ENCODE measurements around the gene CDC14B. TPM values are rescaled to one million over a fixed set of nuclear protein-coding genes. Genes with fewer than 3 reads are reported as not detected.

Gene CDC14B
- total RNA-seq, 1 experiment from 2014 or later, result 28.4 TPM

GRCh38 chr9:96532173-96532572 is 87.5 kb downstream of the CDC14B start:
- H3K56ac ChIP-seq (ENCODE audit: insufficient read length, low read depth, low read length), result no peak overlapping the region
- Mint-ChIP-seq H3K36me3 (ENCODE audit: insufficient read depth in 1 of 3, low read depth in 3 of 3) (peaks cover 17 to 43% (median 21%) of the 10 kb centered on the region in 3 experiments; a peak in 6 of 7 replicates), H3K4me1 (no peaks in the 10 kb centered on the region), H3K4me3 (no peak overlapping the region), H3K9me3 (no peaks in the 10 kb centered on the region), H3K27me3 (ENCODE audit: low read depth) (no peaks in the 10 kb centered on the region), H3K27ac (no peak overlapping the region)
- H4K8ac ChIP-seq (replicated peaks; ENCODE audit: insufficient read length, low read depth, low read length), result no peak overlapping the region
- no peaks in the 10 kb centered on the region for H4K20me1 ChIP-seq (ENCODE audit: control insufficient read depth, insufficient read depth, insufficient read length)
- DNase-seq, result no peak
- no peak overlapping the region for H3K4ac ChIP-seq (ENCODE audit: low read depth, low read length)
- no peaks in the 10 kb centered on the region for H3K23me2 ChIP-seq (ENCODE audit: insufficient read length, low read depth, low read length, poor library complexity, severe bottlenecking)
- no peak overlapping the region for H3K18ac ChIP-seq (ENCODE audit: insufficient read length, low read depth, low read length)
- H3K27ac ChIP-seq (ENCODE audit: insufficient read length, low read depth, low read length), result no peak overlapping the region
- no peaks in the 10 kb centered on the region for H3K27me3 ChIP-seq (ENCODE audit: insufficient read depth, low read length)
- H2BK5ac ChIP-seq (ENCODE audit: insufficient read length, low read length), result no peak overlapping the region
- H3K9ac ChIP-seq (ENCODE audit: extremely low read depth, insufficient read length, low read length), result no peak overlapping the region
- H3K79me1 ChIP-seq (ENCODE audit: insufficient read depth, low read depth, low read length, poor library complexity, severe bottlenecking), result no peaks in the 10 kb centered on the region
- H2BK120ac ChIP-seq (ENCODE audit: low read depth, low read length, poor library complexity, severe bottlenecking), result no peak overlapping the region
- no peak overlapping the region for H2BK15ac ChIP-seq (ENCODE audit: low read depth, low read length)
- no peak overlapping the region for H3T11ph ChIP-seq (ENCODE audit: low read length)
- no peaks in the 10 kb centered on the region for H3K79me2 ChIP-seq (ENCODE audit: insufficient read depth, low read length)
- H3K23ac ChIP-seq (ENCODE audit: insufficient read length, low read depth, low read length), result no peak overlapping the region
- no peak for TF ChIP-seq CTCF (conservative IDR thresholded peaks at IDR 0.05)
- H4K91ac ChIP-seq (ENCODE audit: insufficient read length, low read depth, low read length), result no peak overlapping the region
- no peak overlapping the region for H2AFZ ChIP-seq (ENCODE audit: low read length)
- H2AK5ac ChIP-seq (ENCODE audit: insufficient read length, low read length), result no peak overlapping the region
- H3K4me1 ChIP-seq (ENCODE audit: insufficient read depth, low read length), result no peaks in the 10 kb centered on the region
- H2BK20ac ChIP-seq (ENCODE audit: low read depth, low read length, poor library complexity, severe bottlenecking), result no peak overlapping the region
- no peaks in the 10 kb centered on the region for H3K9me3 ChIP-seq (ENCODE audit: control insufficient read depth, low read depth, low read length)
- H3K4me2 ChIP-seq (ENCODE audit: insufficient read depth, insufficient read length, low read length), result no peak overlapping the region
- no peak overlapping the region for H2BK12ac ChIP-seq (ENCODE audit: insufficient read length, low read depth, low read length)
- no peak overlapping the region for H3K14ac ChIP-seq (ENCODE audit: insufficient read depth, low read length)
- no peak overlapping the region for H4K5ac ChIP-seq (ENCODE audit: insufficient read length, low read depth, low read length)
